GM12878 (cell line): ENCODE data around the gene FRMPD2. TPM values are rescaled to one million over a fixed set of nuclear protein-coding genes. Genes with fewer than 3 reads are reported as not detected.

ENCODE experiments used
- ATAC-seq: fragments of 200-7000 bp; cut with Tn5 transposase; 3 replicates; pipeline ENCODE4 v1.9.1; 2020; ENCODE audit warnings: mild to moderate bottlenecking, moderate library complexity
- BruUV-seq: library from RNA; stranded (reverse); fragments of 400-500 nt; replicated peaks from 2 replicates; lab custom pipeline; 2021; lab: Mats Ljungman, UMichigan
- CTCF ChIA-PET: fragments of 300-600 bp; sonication (Branson Sonifier 250); formaldehyde crosslinking; extraction: SDS; loops from one replicate; lab custom pipeline; 2021; ENCODE audit warnings: inconsistent platforms; lab: Yijun Ruan, JAX
- POLR2A ChIA-PET: fragments of 350-600 bp; formaldehyde crosslinking; extraction: SDS; loops from one replicate; lab custom pipeline; 2021; ENCODE audit warnings: inconsistent platforms; lab: Charles Lee
- RAD21 ChIA-PET: fragments of 300-600 bp; sonication (Branson Sonifier 250); formaldehyde crosslinking; loops from one replicate; lab custom pipeline; 2023; ENCODE audit warnings: antibody characterized with exemption; ENCODE audit not compliant: unreplicated experiment; lab: Charles Lee
- SMC1A ChIA-PET: fragments of 300-600 bp; sonication (Branson Sonifier 250); formaldehyde crosslinking; loops from one replicate; lab custom pipeline; 2023; ENCODE audit not compliant: unreplicated experiment, uncharacterized antibody; lab: Charles Lee
- DNase-seq: peaks from one replicate; pipeline ENCODE4 v3.0.0-alpha.2; 2011; ENCODE audit warnings: low read depth, low spot score
- FAIRE-seq: peaks from 3 replicates; lab custom pipeline; 2011; peaks lifted over from hg19 to GRCh38; lab: Jason Lieb, UNC
- H2AFZ ChIP-seq: 2 replicates; pipeline ENCODE4 v1.6.0; 2011; ENCODE audit warnings: low read depth, low read length, control low read depth; ENCODE audit not compliant: control insufficient read depth
- H3K27ac ChIP-seq: 2 replicates; pipeline ENCODE4 v1.5.1; 2011; ENCODE audit warnings: control low read depth; ENCODE audit not compliant: control insufficient read depth, insufficient read depth
- H3K27me3 ChIP-seq, 2 experiments: replicated peaks in 1 of 2; 2 replicates each; pipeline versions ENCODE4 v1.6.0 to v1.6.1; 2011; ENCODE audit warnings: low read length in 1 of 2; ENCODE audit not compliant: control insufficient read depth in 2 of 2, insufficient read depth in 2 of 2
- H3K36me3 ChIP-seq, 2 experiments: 2 replicates each; pipeline ENCODE4 v1.5.1; 2011; ENCODE audit warnings: low read length in 1 of 2; ENCODE audit not compliant: control insufficient read depth in 2 of 2, insufficient read depth in 2 of 2
- H3K4me1 ChIP-seq: 2 replicates; pipeline ENCODE4 v1.6.1; 2011; ENCODE audit warnings: mild to moderate bottlenecking, low read length, moderate library complexity, mixed read lengths; ENCODE audit not compliant: control insufficient read depth, insufficient read depth
- H3K4me2 ChIP-seq: 2 replicates; pipeline ENCODE4 v1.6.0; 2011; ENCODE audit warnings: control low read depth; ENCODE audit not compliant: control insufficient read depth, insufficient read depth
- H3K4me3 ChIP-seq: fragments of 200-600 bp; sonication (generic); 2 replicates; pipeline ENCODE4 v1.5.1; 2016
- H3K79me2 ChIP-seq: 2 replicates; pipeline ENCODE4 v1.6.0; 2011; ENCODE audit warnings: low read length; ENCODE audit not compliant: control insufficient read depth, insufficient read depth
- H3K9ac ChIP-seq: 2 replicates; pipeline ENCODE4 v1.8.0; 2011; ENCODE audit warnings: low read length, control low read depth, mixed read lengths; ENCODE audit not compliant: control insufficient read depth, insufficient read depth
- H3K9me3 ChIP-seq: replicated peaks from 3 replicates; pipeline ENCODE4 v1.5.1; 2011; ENCODE audit warnings: mild to moderate bottlenecking, low read length; ENCODE audit not compliant: control insufficient read depth, insufficient read depth
- H4K20me1 ChIP-seq: 2 replicates; pipeline ENCODE4 v1.6.0; 2011; ENCODE audit not compliant: control insufficient read depth, insufficient read depth
- CBX3 ChIP-seq: fragments of 200-600 bp; sonication (generic); IDR thresholded peaks from 2 replicates; pipeline ENCODE4 v1.6.1; 2016; ENCODE audit warnings: low read depth, borderline replicate concordance
- DPF2 ChIP-seq: fragments of 450-650 bp; IDR thresholded peaks from 2 replicates; pipeline ENCODE4 v1.6.1; 2017; ENCODE audit warnings: mild to moderate bottlenecking
- HCFC1 ChIP-seq: fragments of 150-350 bp; IDR thresholded peaks from 2 replicates; pipeline ENCODE4 v1.6.1; 2014; ENCODE audit warnings: low read length
- IKZF1 ChIP-seq: fragments of 450-650 bp; conservative IDR thresholded peaks from 2 replicates; pipeline ENCODE4 v1.6.1; 2017; ENCODE audit warnings: antibody characterized with exemption, mild to moderate bottlenecking
- KDM1A ChIP-seq: fragments of 200-600 bp; sonication (generic); IDR thresholded peaks from 2 replicates; pipeline ENCODE4 v1.6.1; 2016; ENCODE audit warnings: borderline replicate concordance
- NBN ChIP-seq: fragments of 450-650 bp; IDR thresholded peaks from 2 replicates; pipeline ENCODE4 v1.6.1; 2016
- NR2C2 ChIP-seq: IDR thresholded peaks from 2 replicates; pipeline ENCODE4 v1.6.1; 2011; ENCODE audit warnings: borderline replicate concordance, low read depth; ENCODE audit not compliant: control insufficient read depth, insufficient read length
- PAX5 ChIP-seq: IDR thresholded peaks from 2 replicates; pipeline ENCODE4 v1.6.1; 2011; ENCODE audit warnings: low read depth, low read length, borderline replicate concordance
- YBX1 ChIP-seq: fragments of 450-650 bp; IDR thresholded peaks from 2 replicates; pipeline ENCODE4 v1.6.1; 2016; ENCODE audit warnings: antibody characterized with exemption
- YY1 ChIP-seq: IDR thresholded peaks from 2 replicates; pipeline ENCODE4 v1.6.1; 2011; ENCODE audit warnings: low read depth, mild to moderate bottlenecking, low read length
- ZNF207 ChIP-seq: fragments of 450-650 bp; IDR thresholded peaks from 2 replicates; pipeline ENCODE4 v1.6.1; 2014; ENCODE audit warnings: antibody characterized with exemption, mild to moderate bottlenecking, borderline replicate concordance
- WGBS: methylation state at CpG from one replicate; pipeline ENCODE4 v1.1.6; 2016; ENCODE audit warnings: low lambda C conversion rate; ENCODE audit not compliant: insufficient replicate concordance, insufficient coverage; ENCODE audit errors: missing lambda C conversion rate; 5-methylcytosine and 5-hydroxymethylcytosine counted together
- in situ Hi-C: fragments of 300-500 bp; cut with MboI; formaldehyde crosslinking; loops from 9 replicates; pipeline ENCODE4 v1.14.3; 2018; ENCODE audit warnings: mixed read lengths
- intact Hi-C: fragments of 100-400 bp; cut with micrococcal nuclease; formaldehyde crosslinking; loops from one replicate; pipeline ENCODE4 v1.14.2; 2022; ENCODE audit not compliant: unreplicated experiment
- polyA plus RNA-seq, 11 experiments: library from polyadenylated mRNA; depleted of rRNA in 4 of 11; unstranded in 6 of 11; stranded (reverse) in 5 of 11; fragments of >200 nt; fragmentation: Nextera tagmentation in 4 of 11; fragmentation: Illumina TruSeq in 1 of 11; extraction: Ambion mirVana in 4 of 11; extraction: Trizol in 1 of 11; gene quantifications; 1 replicate in 1 of 11; 2 replicates in 10 of 11; pipeline versions ENCODE4 v1.2.1 to v1.2.3, GENCODE V29; 2011 to 2016; ENCODE audit warnings: inconsistent platforms in 2 of 11, missing spikeins in 2 of 11, low read depth in 1 of 11
- total RNA-seq, 4 experiments: library from RNA; depleted of rRNA in 3 of 4; stranded (reverse); fragments of >200 nt in 3 of 4; fragmentation: Illumina TruSeq in 1 of 4; extraction: Trizol in 1 of 4; gene quantifications; 2 replicates each; pipeline versions ENCODE4 v1.2.1 to v1.2.3, GENCODE V29; 2013 to 2021
- TF ChIP-seq, protein P1 (sequence below): fragments of 450-650 bp; IDR thresholded peaks from 2 replicates; pipeline ENCODE4 v1.6.1; 2017; ENCODE audit warnings: mild to moderate bottlenecking, moderate library complexity
- TF ChIP-seq, protein P2 (sequence below): fragments of 450-650 bp; IDR thresholded peaks from 2 replicates; pipeline ENCODE4 v1.6.1; 2017; ENCODE audit warnings: borderline replicate concordance
- TF ChIP-seq, protein P3 (sequence below): fragments of 150-350 bp; IDR thresholded peaks from 2 replicates; pipeline ENCODE4 v1.6.1; 2016; ENCODE audit warnings: low read depth, low read length

The FRMPD2 gene
- total and polyA plus RNA-seq, 10 of the 15 experiments (the other 5 are each of a cell fraction or from before 2014, with no cell fraction given): 0.38 to 5.7 (median 1.4) TPM

DNA sequence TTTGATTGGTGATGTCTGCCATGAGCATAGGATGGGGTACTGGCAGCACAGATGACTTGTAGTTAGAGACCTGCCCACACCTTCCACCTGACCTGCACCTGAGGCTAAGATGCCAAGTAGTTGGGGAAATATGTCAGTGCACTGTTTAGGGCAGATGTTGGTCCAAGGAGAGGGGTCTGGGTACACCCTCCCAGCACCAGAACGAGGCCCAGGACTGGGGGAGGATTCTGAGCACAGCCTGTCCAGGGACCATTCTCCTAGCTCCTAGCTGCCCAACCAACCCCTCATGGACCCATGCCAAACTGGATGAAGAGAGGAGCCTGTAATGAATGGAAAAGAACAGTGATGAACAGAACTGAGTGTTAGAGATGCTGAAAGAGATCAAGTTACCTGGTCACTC is 28.0 kb downstream of the FRMPD2 start:
- Histone ChIP-seq H2AFZ (no peak overlapping the region), H3K9me3 (no peaks in the 10 kb centered on the region), H3K79me2 (no peaks in the 10 kb centered on the region), H4K20me1 (no peaks in the 10 kb centered on the region), H3K4me2 (no peak overlapping the region), H3K9ac (no peak overlapping the region), H3K4me1 (peaks cover 5% of the 10 kb centered on the region; the same call in 1 of the 2 replicates), H3K36me3 (no peaks in the 10 kb centered on the region), H3K27ac (no peak overlapping the region), H3K27me3 (no peaks in the 10 kb centered on the region), H3K4me3 (no peak overlapping the region)
- FAIRE-seq (no peak), DNase-seq (no peak), ATAC-seq (no peak)
- ChIA-PET POLR2A (no interaction called here), RAD21 (no interaction called here), CTCF (interaction anchor here (0.9 to 1.4 kb wide), 3 partner anchors 9 to 31 kb away, joined by 3 to 5 read pairs (median 3); no protein-coding TSS in a partner anchor), SMC1A (interaction anchor here (0.8 kb wide), 1 partner anchor 10 kb away, joined by 3 read pairs; no protein-coding TSS in a partner anchor)
- 13% methylated on average over 1 of the region's 1 CpG for WGBS
- in situ Hi-C loops (no loop called here), intact Hi-C loops (no loop called here)
- no TSS peak for BruUV-seq
- TF ChIP-seq YY1 (no peak), IKZF1 (no peak), NBN (no peak), DPF2 (no peak), YBX1 (no peak), NR2C2 (no peak), CBX3 (no peak), PAX5 (no peak), KDM1A (no peak), HCFC1 (no peak), ZNF207 (no peak)
- TF ChIP-seq, protein P1, sequence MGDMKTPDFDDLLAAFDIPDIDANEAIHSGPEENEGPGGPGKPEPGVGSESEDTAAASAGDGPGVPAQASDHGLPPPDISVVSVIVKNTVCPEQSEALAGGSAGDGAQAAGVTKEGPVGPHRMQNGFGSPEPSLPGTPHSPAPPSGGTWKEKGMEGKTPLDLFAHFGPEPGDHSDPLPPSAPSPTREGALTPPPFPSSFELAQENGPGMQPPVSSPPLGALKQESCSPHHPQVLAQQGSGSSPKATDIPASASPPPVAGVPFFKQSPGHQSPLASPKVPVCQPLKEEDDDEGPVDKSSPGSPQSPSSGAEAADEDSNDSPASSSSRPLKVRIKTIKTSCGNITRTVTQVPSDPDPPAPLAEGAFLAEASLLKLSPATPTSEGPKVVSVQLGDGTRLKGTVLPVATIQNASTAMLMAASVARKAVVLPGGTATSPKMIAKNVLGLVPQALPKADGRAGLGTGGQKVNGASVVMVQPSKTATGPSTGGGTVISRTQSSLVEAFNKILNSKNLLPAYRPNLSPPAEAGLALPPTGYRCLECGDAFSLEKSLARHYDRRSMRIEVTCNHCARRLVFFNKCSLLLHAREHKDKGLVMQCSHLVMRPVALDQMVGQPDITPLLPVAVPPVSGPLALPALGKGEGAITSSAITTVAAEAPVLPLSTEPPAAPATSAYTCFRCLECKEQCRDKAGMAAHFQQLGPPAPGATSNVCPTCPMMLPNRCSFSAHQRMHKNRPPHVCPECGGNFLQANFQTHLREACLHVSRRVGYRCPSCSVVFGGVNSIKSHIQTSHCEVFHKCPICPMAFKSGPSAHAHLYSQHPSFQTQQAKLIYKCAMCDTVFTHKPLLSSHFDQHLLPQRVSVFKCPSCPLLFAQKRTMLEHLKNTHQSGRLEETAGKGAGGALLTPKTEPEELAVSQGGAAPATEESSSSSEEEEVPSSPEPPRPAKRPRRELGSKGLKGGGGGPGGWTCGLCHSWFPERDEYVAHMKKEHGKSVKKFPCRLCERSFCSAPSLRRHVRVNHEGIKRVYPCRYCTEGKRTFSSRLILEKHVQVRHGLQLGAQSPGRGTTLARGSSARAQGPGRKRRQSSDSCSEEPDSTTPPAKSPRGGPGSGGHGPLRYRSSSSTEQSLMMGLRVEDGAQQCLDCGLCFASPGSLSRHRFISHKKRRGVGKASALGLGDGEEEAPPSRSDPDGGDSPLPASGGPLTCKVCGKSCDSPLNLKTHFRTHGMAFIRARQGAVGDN: no peak
- TF ChIP-seq, protein P2, sequence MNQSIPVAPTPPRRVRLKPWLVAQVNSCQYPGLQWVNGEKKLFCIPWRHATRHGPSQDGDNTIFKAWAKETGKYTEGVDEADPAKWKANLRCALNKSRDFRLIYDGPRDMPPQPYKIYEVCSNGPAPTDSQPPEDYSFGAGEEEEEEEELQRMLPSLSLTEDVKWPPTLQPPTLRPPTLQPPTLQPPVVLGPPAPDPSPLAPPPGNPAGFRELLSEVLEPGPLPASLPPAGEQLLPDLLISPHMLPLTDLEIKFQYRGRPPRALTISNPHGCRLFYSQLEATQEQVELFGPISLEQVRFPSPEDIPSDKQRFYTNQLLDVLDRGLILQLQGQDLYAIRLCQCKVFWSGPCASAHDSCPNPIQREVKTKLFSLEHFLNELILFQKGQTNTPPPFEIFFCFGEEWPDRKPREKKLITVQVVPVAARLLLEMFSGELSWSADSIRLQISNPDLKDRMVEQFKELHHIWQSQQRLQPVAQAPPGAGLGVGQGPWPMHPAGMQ: no peak
- TF ChIP-seq, protein P3, sequence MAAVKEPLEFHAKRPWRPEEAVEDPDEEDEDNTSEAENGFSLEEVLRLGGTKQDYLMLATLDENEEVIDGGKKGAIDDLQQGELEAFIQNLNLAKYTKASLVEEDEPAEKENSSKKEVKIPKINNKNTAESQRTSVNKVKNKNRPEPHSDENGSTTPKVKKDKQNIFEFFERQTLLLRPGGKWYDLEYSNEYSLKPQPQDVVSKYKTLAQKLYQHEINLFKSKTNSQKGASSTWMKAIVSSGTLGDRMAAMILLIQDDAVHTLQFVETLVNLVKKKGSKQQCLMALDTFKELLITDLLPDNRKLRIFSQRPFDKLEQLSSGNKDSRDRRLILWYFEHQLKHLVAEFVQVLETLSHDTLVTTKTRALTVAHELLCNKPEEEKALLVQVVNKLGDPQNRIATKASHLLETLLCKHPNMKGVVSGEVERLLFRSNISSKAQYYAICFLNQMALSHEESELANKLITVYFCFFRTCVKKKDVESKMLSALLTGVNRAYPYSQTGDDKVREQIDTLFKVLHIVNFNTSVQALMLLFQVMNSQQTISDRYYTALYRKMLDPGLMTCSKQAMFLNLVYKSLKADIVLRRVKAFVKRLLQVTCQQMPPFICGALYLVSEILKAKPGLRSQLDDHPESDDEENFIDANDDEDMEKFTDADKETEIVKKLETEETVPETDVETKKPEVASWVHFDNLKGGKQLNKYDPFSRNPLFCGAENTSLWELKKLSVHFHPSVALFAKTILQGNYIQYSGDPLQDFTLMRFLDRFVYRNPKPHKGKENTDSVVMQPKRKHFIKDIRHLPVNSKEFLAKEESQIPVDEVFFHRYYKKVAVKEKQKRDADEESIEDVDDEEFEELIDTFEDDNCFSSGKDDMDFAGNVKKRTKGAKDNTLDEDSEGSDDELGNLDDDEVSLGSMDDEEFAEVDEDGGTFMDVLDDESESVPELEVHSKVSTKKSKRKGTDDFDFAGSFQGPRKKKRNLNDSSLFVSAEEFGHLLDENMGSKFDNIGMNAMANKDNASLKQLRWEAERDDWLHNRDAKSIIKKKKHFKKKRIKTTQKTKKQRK: no peak
